KOPT-K1 (cell line): ENCODE results near the gene CRY1.

Experiments
- H3K27ac ChIP-seq: fragments of 200-600 bp; sonication (generic); 2 replicates; pipeline ENCODE4 v1.5.1; 2016; ENCODE audit warnings: antibody characterized with exemption, mild to moderate bottlenecking, low read depth, low read length; ENCODE audit not compliant: poor library complexity, severe bottlenecking
- H3K36me3 ChIP-seq: fragments of 200-600 bp; sonication (generic); 2 replicates; pipeline ENCODE4 v1.5.1; 2017; ENCODE audit warnings: antibody characterized with exemption, mild to moderate bottlenecking, low read length, moderate library complexity; ENCODE audit not compliant: insufficient read depth
- H3K9me3 ChIP-seq: fragments of 200-600 bp; sonication (generic); 2 replicates; pipeline ENCODE4 v1.5.1; 2017; ENCODE audit warnings: antibody characterized with exemption, low read length, mild to moderate bottlenecking; ENCODE audit not compliant: insufficient read depth, poor library complexity, severe bottlenecking

The CRY1 gene

GRCh38 chr12:106955377-106956047, 137.8 kb downstream of the CRY1 start, which contains the start of gene TMEM263:
Gene TMEM263 (plus strand): TSS chr12:106955907. CDS start chr12:106967117, 11,210 bp downstream.
- Histone ChIP-seq H3K9me3 (no peaks in the 10 kb centered on the region), H3K27ac (peak within 1 kb of the TSS; percentile 84), H3K36me3 (peaks cover under 1% of the 10 kb centered on the region; the same call in 1 of the 2 replicates)

- no peaks in the 10 kb centered on the region for H3K36me3 ChIP-seq
- peak overlapping the region; percentile 84 for H3K27ac ChIP-seq
- H3K9me3 ChIP-seq: peaks cover under 1% of the 10 kb centered on the region
Measured at GRCh38 chr12:106954462-106955376, 138.6 kb downstream of the CRY1 start.

GRCh38 chr12:106953352-106954250, 139.7 kb downstream of the CRY1 start:
- Histone ChIP-seq H3K27ac (no peak overlapping the region), H3K9me3 (peaks cover 12% of the 10 kb centered on the region), H3K36me3 (no peaks in the 10 kb centered on the region)

GRCh38 chr12:106950591-106950990, 142.8 kb downstream of the CRY1 start:
- Histone ChIP-seq H3K9me3 (peaks cover 39% of the 10 kb centered on the region), H3K36me3 (no peaks in the 10 kb centered on the region), H3K27ac (no peak overlapping the region)

GRCh38 chr12:106947461-106947860, 145.9 kb downstream of the CRY1 start:
- H3K9me3 ChIP-seq: peaks cover 57% of the 10 kb centered on the region
- H3K27ac ChIP-seq: no peak overlapping the region
- H3K36me3 ChIP-seq: no peaks in the 10 kb centered on the region

- no peaks in the 10 kb centered on the region for H3K36me3 ChIP-seq
- peaks cover 57% of the 10 kb centered on the region for H3K9me3 ChIP-seq
- no peak overlapping the region for H3K27ac ChIP-seq
Measured at GRCh38 chr12:106945261-106945851, 148.0 kb downstream of the CRY1 start.

- Histone ChIP-seq H3K27ac (no peak overlapping the region), H3K9me3 (peaks cover 37% of the 10 kb centered on the region), H3K36me3 (no peaks in the 10 kb centered on the region)
Measured at GRCh38 chr12:106942775-106943174, 150.6 kb downstream of the CRY1 start.

GRCh38 chr12:106941481-106942156, 151.7 kb downstream of the CRY1 start:
- no peaks in the 10 kb centered on the region for H3K36me3 ChIP-seq
- peaks cover 27% of the 10 kb centered on the region for H3K9me3 ChIP-seq
- no peak overlapping the region for H3K27ac ChIP-seq
